HG02870 (cell line): Measurements from ENCODE around the gene FTCD.
"Not testable (repeated sequence)": the region's sequence is repeated elsewhere in the genome, so short reads cannot be mapped to it uniquely, and the experiment has no call there.

ENCODE experiments used
- ATAC-seq: cut with Tn5 transposase; IDR thresholded peaks from one replicate; pipeline ENCODE4 v1.9.1; 2021; ENCODE audit warnings: mild to moderate bottlenecking, moderate library complexity; ENCODE audit not compliant: unreplicated experiment

Gene FTCD

GRCh38 chr21:46154155-46154954 lies 1.0 kb downstream of the FTCD start:
- no peak for ATAC-seq

DNA sequence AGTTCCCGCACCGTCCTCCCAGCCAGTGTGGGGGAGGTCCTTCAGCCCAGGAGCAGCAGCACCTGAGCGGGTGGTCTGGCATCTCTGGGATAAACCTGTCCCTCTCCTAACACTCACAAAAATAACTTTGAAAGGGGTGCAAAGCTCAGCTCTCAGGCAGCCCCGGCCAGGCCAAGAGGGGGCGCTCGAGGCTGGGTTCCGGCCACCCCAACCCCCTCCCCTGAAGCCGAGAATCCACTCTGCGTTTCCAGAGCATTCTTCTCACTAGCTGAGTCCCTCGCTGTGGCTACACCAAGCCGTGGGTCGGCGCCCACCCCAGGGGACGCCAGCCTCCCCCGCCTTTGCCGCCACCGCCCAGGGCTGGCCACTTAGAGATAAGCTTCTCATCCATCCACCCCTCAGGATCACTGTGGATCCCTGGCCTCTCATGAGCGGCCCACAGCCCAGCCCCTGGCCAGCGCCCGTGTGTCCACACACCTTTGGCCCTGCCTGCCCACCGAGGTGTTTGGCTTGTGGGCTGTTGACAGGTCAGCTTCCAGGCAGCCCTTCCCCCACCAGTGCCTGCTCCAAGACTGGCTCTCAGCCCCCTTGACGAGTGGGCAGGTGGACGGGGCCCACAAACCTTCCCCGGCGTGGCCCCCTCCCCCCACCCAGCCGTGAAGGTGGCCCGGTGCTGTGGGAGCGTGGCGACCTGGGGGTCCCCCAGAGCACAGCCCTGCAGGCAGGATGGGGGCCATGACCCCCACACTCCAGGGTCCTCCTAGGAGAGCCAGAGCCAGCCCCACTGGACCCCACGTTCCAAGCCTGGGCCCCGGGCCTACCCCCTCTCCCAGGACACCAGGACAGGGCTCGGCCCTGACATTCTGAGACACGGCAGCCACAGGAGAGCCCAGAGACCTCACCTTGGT lies 1.9 kb downstream of the FTCD start:
- ATAC-seq: no peak

- no peak for ATAC-seq
These were observed 2.5 kb downstream of the FTCD start for GRCh38 chr21:46152927-46153246.

- ATAC-seq: no peak
These were observed 3.1 kb downstream of the FTCD start for GRCh38 chr21:46151989-46152926.

GRCh38 chr21:46151261-46151988 lies 4.0 kb downstream of the FTCD start:
- no peak for ATAC-seq

GRCh38 chr21:46150491-46151121 lies 4.8 kb downstream of the FTCD start:
- no peak for ATAC-seq

DNA sequence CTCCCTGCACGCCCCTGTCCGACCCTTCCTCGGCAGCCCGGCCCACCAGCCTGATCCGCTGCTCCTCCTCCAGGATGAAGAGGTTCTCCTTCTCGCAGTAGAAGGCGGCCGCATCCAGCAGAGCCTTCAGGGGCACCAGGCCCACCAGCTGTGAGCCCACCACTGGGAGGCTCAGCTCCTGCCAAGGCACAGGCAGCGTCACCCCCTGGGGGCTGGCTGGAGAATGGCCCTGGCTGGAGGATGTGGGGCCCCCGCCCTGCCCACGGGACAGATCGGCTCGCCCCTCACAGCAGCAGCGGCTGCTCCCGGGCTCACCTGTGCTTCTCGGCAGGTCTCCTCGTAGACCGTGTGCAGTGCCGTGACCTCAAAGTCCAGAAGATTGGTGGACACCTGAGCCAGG lies 5.3 kb downstream of the FTCD start:
- no peak for ATAC-seq

GRCh38 chr21:46149205-46149901 lies 6.0 kb downstream of the FTCD start:
- ATAC-seq: no peak

- no peak for ATAC-seq
These were observed 7.3 kb downstream of the FTCD start for GRCh38 chr21:46148106-46148505.

DNA sequence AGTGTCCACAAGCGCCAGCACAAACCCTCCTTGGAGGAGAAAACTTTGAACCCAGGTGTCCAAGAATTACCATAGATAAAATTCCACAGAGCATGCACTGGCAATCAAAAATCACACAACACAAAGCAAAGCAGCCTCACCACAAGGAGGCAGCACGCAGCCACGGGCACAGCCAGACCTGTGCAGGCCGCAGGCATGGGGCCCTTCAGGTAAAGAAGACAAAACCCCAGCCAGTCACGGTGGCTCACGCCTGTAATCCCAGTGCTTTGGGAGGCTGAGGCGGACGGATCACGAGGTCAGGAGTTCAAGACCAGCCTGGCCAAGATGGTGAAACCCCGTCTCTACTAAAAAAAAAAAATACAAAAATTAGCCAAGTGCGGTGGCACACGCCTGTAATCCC lies 8.0 kb downstream of the FTCD start:
- not testable (repeated sequence) for ATAC-seq

- ATAC-seq: no peak
These were observed 8.5 kb downstream of the FTCD start for GRCh38 chr21:46146856-46147255.

- no peak for ATAC-seq
These were observed 9.3 kb downstream of the FTCD start for GRCh38 chr21:46145840-46146691.

GRCh38 chr21:46145159-46145839 lies 10.1 kb downstream of the FTCD start:
- ATAC-seq: no peak

DNA sequence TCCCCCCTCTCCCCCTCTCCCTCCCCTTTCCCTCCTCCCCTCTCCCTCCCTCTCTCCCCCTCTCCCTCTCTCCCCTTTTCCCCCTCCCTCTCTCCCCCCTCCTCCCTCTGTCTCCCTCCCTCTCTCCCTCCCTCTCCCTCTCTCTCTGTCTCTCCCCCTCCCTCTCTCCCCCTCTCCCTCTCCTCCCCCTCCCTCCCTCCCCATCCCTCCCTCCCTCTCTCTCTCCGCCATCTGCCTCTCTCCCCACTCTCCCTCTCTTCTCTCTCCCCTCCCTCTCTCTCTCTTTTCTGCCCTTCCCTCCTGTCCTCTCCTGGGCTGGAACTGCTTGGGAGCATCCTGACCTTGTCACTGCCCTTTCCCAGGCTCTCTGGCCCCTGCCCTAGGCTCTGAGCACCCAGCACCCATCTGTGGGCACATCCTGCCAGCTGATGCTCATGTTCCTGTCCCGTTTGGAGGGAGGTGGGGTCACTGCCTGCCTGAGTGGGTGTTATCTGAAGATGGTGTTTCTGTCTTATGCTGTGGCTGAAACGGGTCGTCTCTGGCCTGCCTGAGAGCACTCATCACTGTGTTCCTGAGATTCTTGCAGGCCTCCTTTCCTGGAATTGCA lies 10.8 kb downstream of the FTCD start:
- no peak for ATAC-seq

DNA sequence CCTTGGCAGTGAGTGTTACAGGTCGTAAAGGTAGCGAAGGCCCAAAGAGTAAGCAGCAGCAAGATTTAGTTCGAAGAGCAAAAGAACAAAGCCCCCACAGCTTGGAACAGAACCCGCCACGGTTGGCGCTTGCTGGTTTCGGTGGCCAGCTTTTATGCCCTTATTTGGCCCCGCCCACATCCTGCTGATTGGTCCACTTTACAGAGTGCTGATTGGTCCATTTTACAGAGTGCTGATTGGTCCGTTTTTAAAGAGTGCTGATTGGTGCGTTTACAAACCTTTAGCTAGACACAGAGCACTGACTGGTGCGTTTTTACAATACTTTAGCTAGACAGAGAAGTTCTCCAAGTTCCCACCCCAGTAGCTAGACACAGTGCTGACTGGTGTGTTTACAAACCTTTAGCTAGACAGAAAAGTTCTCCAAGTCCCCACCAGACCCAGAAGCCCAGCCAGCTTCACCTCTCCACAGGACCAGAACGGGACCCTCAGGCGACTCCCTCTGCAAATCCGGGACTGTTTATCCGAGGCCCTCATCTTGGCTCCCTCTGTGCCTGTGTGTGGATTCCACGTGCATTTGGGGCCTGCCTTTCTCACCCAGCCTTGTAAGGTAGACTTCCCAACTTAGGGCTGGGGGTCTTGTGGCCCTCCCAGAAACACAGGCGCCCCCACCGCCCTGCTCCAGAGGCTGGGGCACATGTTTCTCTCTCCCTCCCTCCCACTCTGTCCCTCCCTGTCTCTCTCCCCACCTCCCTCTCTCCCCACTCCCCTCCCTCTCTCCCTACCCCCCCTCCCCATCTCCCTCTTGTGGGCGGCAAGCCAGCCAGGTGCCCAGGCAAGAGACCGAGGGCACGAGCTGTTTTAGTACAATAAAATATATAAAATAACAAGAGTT lies 12.6 kb downstream of the FTCD start:
- ATAC-seq: no peak

GRCh38 chr21:46141767-46142581 lies 13.4 kb downstream of the FTCD start:
- ATAC-seq: no peak
